Activated T-cell treated with anti-CD3 and anti-CD28 coated beads, Interleukin-2, amount 50 U/mL, for 72 hours (primary cell): ENCODE measurements around the gene RHBG. TPM values are rescaled to one million over a fixed set of nuclear protein-coding genes. Genes with fewer than 3 reads are reported as not detected.
A peak's percentile ranks its signal among the peaks of the same experiment; 100 is the strongest.

Source experiments
- ATAC-seq, 2 donors: fragments of 150-1000 bp; cut with Tn5 transposase; replicated peaks in 1 of 2; 2 replicates each; pipeline ENCODE4 v1.10.0; 2021; ENCODE audit warnings: moderate library complexity in 2 of 2, mild to moderate bottlenecking in 1 of 2
- DNase-seq, 2 donors: peaks; one replicate each; pipeline ENCODE4 v3.0.0; 2021 to 2022; ENCODE audit warnings: mixed read lengths in 1 of 2
- H3K27ac Mint-ChIP-seq: one replicate; pipeline ENCODE4 v1.8.0; 2022; ENCODE audit warnings: mild to moderate bottlenecking, moderate library complexity, mixed read lengths
- H3K27me3 Mint-ChIP-seq: one replicate; pipeline ENCODE4 v1.8.0; 2022; ENCODE audit warnings: low read depth, mixed read lengths
- H3K36me3 Mint-ChIP-seq, 2 donors: one replicate each; pipeline ENCODE4 v1.8.0; 2022; ENCODE audit warnings: mixed read lengths in 2 of 2, mild to moderate bottlenecking in 1 of 2; ENCODE audit not compliant: insufficient read depth in 2 of 2
- H3K4me1 Mint-ChIP-seq: one replicate; pipeline ENCODE4 v1.8.0; 2022; ENCODE audit warnings: low read depth, mixed read lengths
- H3K4me3 Mint-ChIP-seq, 2 donors: one replicate each; pipeline ENCODE4 v1.8.0; 2022; ENCODE audit warnings: mild to moderate bottlenecking in 2 of 2, mixed read lengths in 2 of 2, moderate library complexity in 2 of 2
- H3K9me3 Mint-ChIP-seq, 2 donors: one replicate each; pipeline ENCODE4 v1.8.0; 2022; ENCODE audit warnings: mixed read lengths in 2 of 2
- total RNA-seq, 2 donors: library from RNA; stranded (reverse); gene quantifications; one replicate each; pipeline ENCODE4 v1.2.3, GENCODE V29; 2022

Gene RHBG
- total RNA-seq, 2 donors from 2014 or later = not detected

DNA sequence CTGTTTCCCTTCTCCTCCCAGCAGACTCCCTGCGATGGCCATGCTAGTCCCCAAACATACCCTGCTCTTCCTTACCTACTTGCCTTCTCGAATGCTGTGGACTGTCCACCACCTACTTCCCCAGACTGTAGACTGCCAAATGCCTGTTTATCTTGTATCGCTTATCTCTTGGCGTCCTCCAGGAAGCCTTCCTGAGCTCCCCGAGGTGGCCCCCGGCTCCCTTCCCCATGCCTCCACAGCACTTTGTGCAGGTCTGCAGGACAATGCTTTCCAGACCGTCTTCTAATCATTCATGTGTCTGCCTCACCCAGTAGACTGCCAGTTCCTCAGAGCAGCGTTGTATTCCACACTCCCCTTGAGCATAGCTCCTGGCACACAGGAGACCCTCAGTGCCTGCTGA lies 41.7 kb downstream of the RHBG start:
- ATAC-seq (no peak), DNase-seq (no peak)
- Mint-ChIP-seq H3K4me3 (no peak overlapping the region), H3K36me3 (no peaks in the 10 kb centered on the region), H3K4me1 (no peaks in the 10 kb centered on the region), H3K27me3 (peaks cover 43% of the 10 kb centered on the region), H3K27ac (no peak overlapping the region), H3K9me3 (no peaks in the 10 kb centered on the region)

DNA sequence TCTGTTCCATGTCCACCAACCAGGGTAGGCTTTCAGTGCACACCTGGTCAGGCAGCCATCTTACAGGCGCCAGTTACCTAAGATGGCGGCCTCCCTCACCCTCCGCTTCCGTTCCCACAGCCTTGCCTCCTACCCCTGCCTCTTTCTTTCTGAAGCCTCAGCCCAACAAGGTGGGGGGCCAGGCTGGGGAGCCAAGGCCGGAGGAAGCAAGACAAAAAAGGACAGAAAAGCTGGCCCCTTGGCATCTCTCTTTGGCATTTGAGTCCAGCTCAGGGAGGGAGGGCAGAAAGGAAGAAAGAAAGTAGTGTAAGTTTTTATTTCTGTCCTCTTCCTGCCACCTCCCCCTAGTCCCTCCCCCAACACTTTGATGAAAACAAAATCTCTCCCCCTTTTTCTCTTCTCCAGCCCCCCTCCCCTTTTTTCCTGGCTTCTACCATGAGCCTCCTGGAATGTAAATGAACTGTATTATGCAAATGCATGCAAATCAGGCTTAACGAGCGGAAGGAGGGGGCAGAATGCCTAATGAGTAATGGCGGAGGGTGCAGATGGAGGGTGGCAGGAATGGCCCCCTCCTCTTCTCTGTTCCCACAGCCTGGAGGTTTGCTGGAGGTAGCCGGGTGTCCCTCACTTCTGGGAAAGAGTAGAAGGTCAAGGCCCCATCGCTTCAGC lies 43.8 kb downstream of the RHBG start:
- peaks cover 42% of the 10 kb centered on the region for H3K27me3 Mint-ChIP-seq
- DNase-seq (no peak), ATAC-seq (no peak)
- no peaks in the 10 kb centered on the region for H3K9me3 Mint-ChIP-seq
- H3K4me1 Mint-ChIP-seq = peaks cover 3% of the 10 kb centered on the region
- no peaks in the 10 kb centered on the region for H3K36me3 Mint-ChIP-seq
- H3K27ac Mint-ChIP-seq = no peak overlapping the region
- H3K4me3 Mint-ChIP-seq = no peak overlapping the region

- Mint-ChIP-seq H3K4me3 (no peak overlapping the region), H3K9me3 (no peaks in the 10 kb centered on the region), H3K4me1 (peaks cover 5% of the 10 kb centered on the region), H3K36me3 (no peaks in the 10 kb centered on the region), H3K27ac (no peak overlapping the region), H3K27me3 (peaks cover 48% of the 10 kb centered on the region)
- no peak for ATAC-seq
- DNase-seq = no peak
These were observed 44.6 kb downstream of the RHBG start for GRCh38 chr1:156413391-156414246.

DNA sequence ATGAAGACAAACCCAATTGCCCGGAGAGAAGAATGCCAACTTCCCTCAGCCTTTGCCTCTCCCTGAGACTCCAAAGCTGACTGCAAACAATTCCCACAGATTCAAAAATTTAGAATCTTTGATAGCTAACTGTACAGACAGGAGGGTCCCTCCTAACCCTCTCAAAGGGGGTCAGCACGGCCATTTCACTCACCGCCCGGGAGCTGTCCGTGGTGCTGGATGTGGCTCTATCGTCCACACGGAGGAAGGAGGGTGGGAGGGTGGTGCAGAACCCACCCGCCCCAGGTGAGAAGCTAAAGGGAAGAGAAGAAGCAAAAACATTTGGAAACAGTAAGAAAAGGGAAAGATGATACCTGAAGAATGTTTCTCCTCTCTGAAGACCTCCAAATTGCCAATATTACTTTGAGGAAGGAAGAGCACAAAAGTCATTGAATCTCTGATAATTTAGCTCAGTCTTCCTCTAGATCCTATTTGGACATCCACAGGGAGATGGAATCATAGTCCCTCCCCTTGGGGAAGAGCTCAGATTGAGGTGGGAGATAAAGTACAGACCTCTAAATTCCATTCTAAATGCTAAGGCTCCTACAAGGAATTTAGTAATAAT lies 45.6 kb downstream of the RHBG start:
- Mint-ChIP-seq H3K27me3 (peaks cover 58% of the 10 kb centered on the region), H3K27ac (no peak overlapping the region), H3K4me1 (peaks cover 8% of the 10 kb centered on the region), H3K36me3 (no peaks in the 10 kb centered on the region), H3K4me3 (no peak overlapping the region), H3K9me3 (no peaks in the 10 kb centered on the region)
- no peak for ATAC-seq
- no peak for DNase-seq

GRCh38 chr1:156416993-156417392 lies 48.0 kb downstream of the RHBG start:
- no peak overlapping the region for H3K27ac Mint-ChIP-seq
- H3K36me3 Mint-ChIP-seq = peaks cover 0 to 3% of the 10 kb centered on the region in 2 donors
- H3K27me3 Mint-ChIP-seq = peaks cover 66% of the 10 kb centered on the region
- H3K9me3 Mint-ChIP-seq = no peaks in the 10 kb centered on the region
- no peak overlapping the region for H3K4me3 Mint-ChIP-seq
- H3K4me1 Mint-ChIP-seq = peaks cover 25% of the 10 kb centered on the region
- ATAC-seq = no peak
- no peak for DNase-seq

GRCh38 chr1:156417401-156418020 lies 48.5 kb downstream of the RHBG start:
- H3K27me3 Mint-ChIP-seq = peaks cover 70% of the 10 kb centered on the region
- H3K4me3 Mint-ChIP-seq = no peak overlapping the region

GRCh38 chr1:156418416-156419070 lies 49.5 kb downstream of the RHBG start:
- peaks cover 29% of the 10 kb centered on the region for H3K4me1 Mint-ChIP-seq
- peaks cover 81% of the 10 kb centered on the region for H3K27me3 Mint-ChIP-seq
- no peak overlapping the region for H3K27ac Mint-ChIP-seq
- no peaks in the 10 kb centered on the region for H3K9me3 Mint-ChIP-seq
- no peak for DNase-seq
- no peak overlapping the region for H3K4me3 Mint-ChIP-seq
- no peak for ATAC-seq
- H3K36me3 Mint-ChIP-seq = peaks cover 0 to 3% of the 10 kb centered on the region in 2 donors

More at GRCh38 chr1:156417401-156418020, 48.5 kb downstream of the RHBG start:
- Mint-ChIP-seq H3K36me3 (peaks cover 0 to 3% of the 10 kb centered on the region in 2 donors), H3K27ac (no peak overlapping the region), H3K4me1 (peaks cover 29% of the 10 kb centered on the region), H3K9me3 (no peaks in the 10 kb centered on the region)
- ATAC-seq = no peak
- no peak for DNase-seq

GRCh38 chr1:156419854-156420204 lies 50.8 kb downstream of the RHBG start:
- DNase-seq (peak; percentile 35), ATAC-seq (peak; percentile 12 to 39)
- Mint-ChIP-seq H3K9me3 (no peaks in the 10 kb centered on the region), H3K36me3 (peaks cover 0 to 3% of the 10 kb centered on the region in 2 donors), H3K27me3 (peaks cover 85% of the 10 kb centered on the region), H3K27ac (no peak overlapping the region), H3K4me3 (peak overlapping the region; percentile 95 to 99), H3K4me1 (peaks cover 29% of the 10 kb centered on the region)

DNA sequence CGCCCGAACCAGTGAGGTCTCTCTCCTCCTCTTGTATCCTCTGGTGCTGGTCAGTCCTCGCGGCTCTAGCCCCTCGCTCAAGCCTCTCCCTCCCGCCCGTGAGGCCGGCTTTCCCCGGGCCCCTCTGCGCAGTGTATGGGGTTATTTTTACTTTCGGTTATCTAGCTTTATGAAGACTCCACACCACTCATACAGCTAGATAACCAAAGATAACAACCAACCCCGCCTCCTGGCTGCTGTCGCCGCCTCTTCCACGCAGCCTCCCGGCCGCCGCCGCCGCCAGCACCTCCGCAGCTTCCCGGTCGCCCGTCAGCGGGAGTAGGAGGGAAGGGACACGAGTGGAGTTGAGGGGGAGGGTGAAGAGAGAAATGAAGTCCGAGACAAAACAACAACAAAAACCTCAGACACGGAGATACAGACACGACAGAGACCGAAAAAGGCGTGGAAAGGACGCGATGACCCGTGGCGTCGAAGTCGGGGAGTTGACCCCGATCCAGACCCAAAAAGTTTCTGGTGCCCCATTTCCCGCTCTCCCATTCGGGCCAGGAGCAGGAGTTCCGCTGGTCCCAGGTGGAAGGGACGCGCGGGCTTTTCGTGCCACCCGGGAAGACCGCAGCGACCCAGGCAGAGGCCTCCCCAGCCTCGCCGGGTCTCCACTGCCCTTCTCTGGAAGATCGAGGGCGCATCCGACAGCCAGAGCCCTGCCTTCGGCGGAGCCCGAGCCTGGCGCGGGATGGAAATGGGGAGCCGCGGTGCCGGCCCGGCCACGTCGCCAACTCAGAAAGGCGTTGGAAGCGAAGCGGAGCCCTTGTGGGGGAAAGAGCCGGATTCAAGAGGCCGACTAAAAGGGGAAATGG lies 51.4 kb downstream of the RHBG start:
- DNase-seq = peak; percentile 50 to 51
- Mint-ChIP-seq H3K36me3 (peaks cover 0 to 3% of the 10 kb centered on the region in 2 donors), H3K4me1 (peaks cover 29% of the 10 kb centered on the region)

DNA sequence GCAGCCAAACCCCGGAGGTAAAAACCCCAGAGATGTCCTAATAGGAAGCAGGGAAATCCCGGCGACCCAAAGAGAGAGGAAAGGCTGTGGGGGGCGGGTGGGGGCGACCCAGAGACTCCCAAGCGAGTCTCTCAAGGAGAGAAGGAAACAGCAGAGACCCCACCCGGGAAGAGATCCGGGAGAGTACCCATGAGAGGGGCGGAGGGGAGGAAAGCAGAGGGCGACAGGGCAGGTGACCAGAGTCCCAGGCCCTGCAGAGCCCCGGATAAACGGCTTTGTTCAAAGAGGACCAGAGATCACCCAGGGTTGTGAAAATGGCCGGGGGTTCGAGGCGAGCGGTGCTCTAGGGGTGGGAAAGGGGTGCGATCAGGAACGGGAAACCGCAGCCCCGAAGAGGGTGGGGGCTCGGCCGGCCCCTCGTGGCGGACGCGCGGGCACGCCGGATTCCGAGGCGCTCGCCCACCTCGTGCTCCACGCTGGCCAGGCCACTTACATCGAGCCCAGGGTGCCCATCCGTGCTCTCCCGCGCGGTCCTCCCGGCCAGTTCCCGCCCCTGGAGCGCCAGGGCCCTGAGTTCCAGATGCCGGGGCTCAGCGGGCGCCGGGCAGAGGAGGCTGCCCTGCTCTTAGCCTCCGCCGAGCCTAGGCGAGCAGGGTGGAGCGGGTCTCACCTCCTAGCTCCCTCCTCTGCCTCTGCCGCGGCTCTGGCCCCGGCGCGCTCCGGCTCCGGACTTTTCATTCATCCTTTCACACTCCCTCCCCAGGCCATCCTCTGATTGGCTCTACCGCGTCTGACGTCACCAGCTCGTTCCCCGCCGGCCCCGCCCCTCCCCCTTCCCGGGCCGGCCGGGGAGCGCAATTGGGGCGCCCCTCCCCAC lies 52.3 kb downstream of the RHBG start:
- no peak overlapping the region for H3K27ac Mint-ChIP-seq
- ATAC-seq (peak; percentile 91 to 92), DNase-seq (peak; percentile 79 to 82)
- H3K36me3 Mint-ChIP-seq = peaks cover 0 to 3% of the 10 kb centered on the region in 2 donors
- H3K9me3 Mint-ChIP-seq = no peaks in the 10 kb centered on the region
- H3K4me1 Mint-ChIP-seq = peaks cover 29% of the 10 kb centered on the region
- peak overlapping the region; percentile 95 to 99 for H3K4me3 Mint-ChIP-seq
- peaks cover 93% of the 10 kb centered on the region for H3K27me3 Mint-ChIP-seq

More for the DNA sequence above, 51.4 kb downstream of the RHBG start:
- ATAC-seq = peak; percentile 69 to 74
- Mint-ChIP-seq H3K9me3 (no peaks in the 10 kb centered on the region), H3K27ac (peak overlapping the region; percentile 61), H3K4me3 (peak overlapping the region; percentile 95 to 99), H3K27me3 (peaks cover 85% of the 10 kb centered on the region)

GRCh38 chr1:156421939-156422601 lies 53.1 kb downstream of the RHBG start:
- Mint-ChIP-seq H3K36me3 (peaks cover 0 to 3% of the 10 kb centered on the region in 2 donors), H3K27ac (no peak overlapping the region), H3K4me1 (peaks cover 29% of the 10 kb centered on the region), H3K9me3 (no peaks in the 10 kb centered on the region), H3K27me3 (peaks cover 93% of the 10 kb centered on the region), H3K4me3 (peak overlapping the region; percentile 95 to 99)
- ATAC-seq = no peak
- no peak for DNase-seq
